ENCODE results near the gene ZNF45.
"Not testable (repeated sequence)": the region's sequence is repeated elsewhere in the genome, so short reads cannot be mapped to it uniquely, and the experiment has no call there.

Gene ZNF45

DNA sequence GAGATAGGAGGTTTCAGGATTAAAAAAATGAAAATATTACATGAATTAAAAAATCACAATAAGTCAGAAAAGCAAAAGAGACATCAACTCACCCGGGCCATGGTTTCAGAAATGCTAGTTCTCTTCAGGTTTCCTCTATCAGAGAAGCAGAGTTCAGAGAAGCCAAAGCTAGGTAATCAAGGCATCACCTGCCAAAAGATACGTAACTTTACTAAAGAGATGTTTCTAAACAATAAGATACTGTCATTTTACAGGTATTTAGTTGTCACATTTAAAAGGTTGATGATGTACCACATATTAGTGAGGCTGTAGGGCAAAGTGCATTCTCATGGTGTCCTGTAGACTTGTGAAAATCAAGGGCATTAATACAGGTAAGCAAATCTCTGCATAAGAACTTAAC, 51.2 kb downstream of the ZNF45 start, which contains the start of gene ZNF404:
Gene ZNF404, minus strand, starts transcription at position 101 of the 400 bp plus-strand sequence.
- Mint-ChIP-seq H3K36me3 (peaks cover 65% of the 10 kb centered on the region), H3K4me3 (no peak within 1 kb of the TSS), H3K9me3 (peaks cover 39% of the 10 kb centered on the region), H3K27ac (no peak within 1 kb of the TSS), H3K27me3 (no peaks in the 10 kb centered on the region), H3K4me1 (no peaks in the 10 kb centered on the region)
- no peak for ATAC-seq

DNA sequence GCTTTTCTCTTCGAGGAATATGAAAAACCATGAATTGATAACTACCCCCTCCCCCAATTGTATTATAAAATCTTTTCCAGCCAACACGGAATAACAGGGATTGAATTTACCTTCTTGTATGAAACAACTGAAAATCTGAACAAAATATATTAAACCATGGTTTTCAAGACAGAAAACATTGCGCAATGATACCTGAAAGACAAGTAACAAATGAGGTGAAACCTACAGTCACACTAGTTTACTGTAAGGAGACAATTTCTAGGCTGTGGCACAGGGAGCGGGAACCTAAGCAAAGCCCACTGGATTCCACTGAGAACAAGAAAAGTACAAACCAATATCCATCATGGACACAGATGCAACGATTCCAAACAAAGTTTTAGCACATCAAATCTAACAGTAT, 54.6 kb downstream of the ZNF45 start:
- Mint-ChIP-seq H3K9me3 (peaks cover 43% of the 10 kb centered on the region), H3K27me3 (no peaks in the 10 kb centered on the region), H3K4me3 (no peak overlapping the region), H3K36me3 (peaks cover 79% of the 10 kb centered on the region), H3K27ac (no peak overlapping the region), H3K4me1 (no peaks in the 10 kb centered on the region)
- ATAC-seq, result no peak

DNA sequence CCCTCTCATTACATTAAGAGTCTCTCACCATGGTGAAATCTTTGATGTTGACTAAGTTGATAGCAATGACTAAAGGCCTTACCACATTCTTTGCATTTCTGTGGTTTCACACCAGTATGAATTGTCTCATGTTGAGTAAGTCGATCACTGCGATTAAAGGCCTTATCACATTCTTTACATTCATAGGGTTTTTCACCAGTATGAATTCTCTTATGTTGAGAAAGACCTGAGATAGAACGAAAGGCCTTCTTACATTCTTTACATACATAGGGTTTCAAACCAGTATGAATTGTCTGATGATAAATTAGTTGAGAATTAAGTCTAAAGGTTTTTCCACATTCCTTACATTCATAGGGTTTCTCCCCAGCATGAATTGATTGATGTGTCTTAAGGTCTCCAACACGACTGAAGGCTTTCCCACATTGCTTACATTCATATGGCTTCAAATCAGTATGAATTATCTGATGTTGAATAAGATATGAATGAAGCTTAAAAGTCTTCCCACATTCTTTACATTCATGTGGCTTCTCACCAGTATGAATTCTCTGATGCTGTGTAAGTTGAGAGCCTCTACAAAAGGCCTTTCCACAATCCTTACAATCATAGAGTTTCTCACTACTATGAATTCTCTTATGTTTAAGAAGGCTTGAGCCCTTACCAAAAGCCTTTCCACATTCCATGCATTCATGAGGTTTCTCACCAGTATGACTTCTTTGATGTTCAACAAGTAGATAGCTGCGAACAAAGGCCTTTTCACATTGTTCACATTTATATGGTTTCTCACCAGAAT, 62.3 kb downstream of the ZNF45 start:
- H3K27ac Mint-ChIP-seq, result no peak overlapping the region
- no peaks in the 10 kb centered on the region for H3K4me1 Mint-ChIP-seq
- peaks cover 28% of the 10 kb centered on the region for H3K9me3 Mint-ChIP-seq
- H3K4me3 Mint-ChIP-seq, result no peak overlapping the region
- no peak for ATAC-seq
- peaks cover 38% of the 10 kb centered on the region for H3K36me3 Mint-ChIP-seq
- H3K27me3 Mint-ChIP-seq, result no peaks in the 10 kb centered on the region

DNA sequence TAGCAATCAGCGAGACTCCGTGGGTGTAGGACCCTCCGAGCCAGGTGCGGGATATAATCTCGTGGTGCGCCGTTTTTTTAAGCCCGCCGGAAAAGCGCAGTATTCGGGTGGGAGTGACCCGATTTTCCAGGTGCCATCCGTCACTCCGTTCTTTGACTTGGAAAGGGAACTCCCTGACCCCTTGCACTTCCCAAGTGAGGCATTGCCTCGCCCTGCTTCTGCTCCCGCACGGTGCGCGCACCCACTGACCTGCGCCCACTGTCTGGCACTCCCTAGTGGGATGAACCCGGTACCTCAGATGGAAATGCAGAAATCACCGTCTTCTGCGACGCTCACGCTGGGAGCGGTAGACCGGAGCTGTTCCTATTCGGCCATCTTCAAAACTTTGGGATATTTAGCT, 68.2 kb downstream of the ZNF45 start:
- H3K9me3 Mint-ChIP-seq, H3K4me3 Mint-ChIP-seq, H3K4me1 Mint-ChIP-seq, ATAC-seq, H3K27ac Mint-ChIP-seq, H3K27me3 Mint-ChIP-seq, H3K36me3 Mint-ChIP-seq: not testable (repeated sequence)

Measured in stimulated activated memory B cell treated with anti-CD40 and anti-IgM and Interleukin-4, amounts not matched to agents 10 μg/mL and 1 μg/mL and 100 μg/mL, for 72 hours (primary cell).